Ramos (cell line): Measurements from ENCODE around the gene TMEM116.

Experiments used
- in situ Hi-C: fragments of 300-500 bp; cut with MboI; formaldehyde crosslinking; loops from one replicate; pipeline ENCODE4 v1.14.3; 2022; ENCODE audit warnings: low sequenced_read_pairs; ENCODE audit not compliant: unreplicated experiment

Gene TMEM116

DNA sequence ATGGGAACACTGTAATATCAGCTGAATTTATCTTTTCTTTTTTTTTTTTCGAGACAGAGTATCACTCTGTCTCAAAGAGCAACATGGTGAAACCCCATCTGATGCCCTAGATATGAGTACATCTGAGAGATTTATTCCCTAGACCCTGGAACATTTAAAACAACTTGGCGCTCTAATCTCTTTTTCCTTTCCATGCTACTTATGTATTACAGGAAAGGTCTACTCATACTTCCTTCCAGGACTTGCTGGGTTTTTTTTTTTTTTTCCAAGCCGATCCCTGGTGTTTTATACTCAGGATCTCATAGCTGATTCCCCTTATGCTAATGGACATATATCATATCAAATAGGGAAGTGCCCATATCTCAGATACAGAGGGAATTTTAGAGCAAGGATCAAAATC is 87.8 kb downstream of the TMEM116 start:
- in situ Hi-C loops, result no loop called here

DNA sequence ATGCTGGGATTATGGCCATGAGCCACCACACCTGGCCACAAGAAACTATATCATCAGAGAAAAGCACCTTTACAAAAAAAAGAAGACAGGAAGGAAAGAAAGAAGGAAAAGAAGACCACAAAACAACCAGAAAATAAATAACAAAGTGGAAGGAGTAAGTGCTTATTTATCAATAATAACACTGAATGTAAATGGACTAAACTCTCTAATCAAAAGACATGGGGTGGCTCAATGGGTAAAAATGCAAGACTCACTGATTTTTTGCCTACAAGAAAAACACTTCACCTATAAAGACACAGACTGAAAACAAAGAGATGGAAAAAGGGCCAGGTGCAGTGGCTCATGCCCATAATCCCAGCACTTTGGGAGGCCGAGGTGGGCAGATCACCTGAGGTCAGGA is 105.2 kb downstream of the TMEM116 start:
- in situ Hi-C loops, result no loop called here

DNA sequence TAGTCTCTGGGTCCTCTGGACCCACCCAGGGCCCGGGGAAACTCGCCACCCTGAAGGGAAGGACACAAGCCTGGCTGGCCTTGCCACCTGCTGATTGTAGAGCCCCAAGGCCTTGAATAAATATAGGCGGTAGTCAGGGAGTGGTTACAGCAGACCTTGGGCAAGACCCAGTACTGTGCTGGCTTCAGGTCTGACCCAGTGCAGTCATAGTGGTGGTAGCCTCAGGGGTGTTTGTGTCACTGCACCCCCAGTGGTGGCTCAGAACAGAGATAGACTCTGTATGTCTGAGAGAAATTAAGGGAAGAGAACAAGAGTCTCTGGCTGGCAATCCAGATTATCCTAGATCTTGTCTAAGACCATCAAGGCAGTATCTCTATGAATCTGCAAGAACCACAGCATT is 107.5 kb downstream of the TMEM116 start:
- in situ Hi-C loops, result no loop called here

DNA sequence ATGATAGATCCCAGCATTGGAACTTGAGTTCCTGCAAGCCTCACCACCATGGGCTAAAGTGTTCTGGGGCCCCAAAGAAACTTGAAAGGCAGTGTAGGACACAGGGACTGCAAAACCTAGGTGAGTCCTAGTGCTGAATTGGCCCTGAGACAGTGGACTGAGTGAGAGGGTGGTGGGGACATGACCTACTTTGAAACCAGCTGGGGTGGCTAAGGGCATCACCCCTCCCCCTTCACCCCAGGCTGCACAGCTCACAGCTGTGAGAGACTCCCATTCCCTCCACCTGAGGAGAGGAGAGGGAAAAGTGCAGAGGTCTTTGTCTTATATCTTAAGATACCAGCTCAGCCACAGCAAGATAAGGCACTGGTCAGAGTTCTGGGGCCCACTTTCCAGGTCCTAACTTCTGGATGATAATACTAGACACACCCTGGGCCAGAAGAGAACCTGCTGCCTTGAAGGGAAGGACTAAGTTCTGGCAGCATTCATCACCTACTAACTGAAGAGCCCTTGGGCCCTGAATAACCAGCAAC is 108.5 kb downstream of the TMEM116 start:
- in situ Hi-C loops, result no loop called here

DNA sequence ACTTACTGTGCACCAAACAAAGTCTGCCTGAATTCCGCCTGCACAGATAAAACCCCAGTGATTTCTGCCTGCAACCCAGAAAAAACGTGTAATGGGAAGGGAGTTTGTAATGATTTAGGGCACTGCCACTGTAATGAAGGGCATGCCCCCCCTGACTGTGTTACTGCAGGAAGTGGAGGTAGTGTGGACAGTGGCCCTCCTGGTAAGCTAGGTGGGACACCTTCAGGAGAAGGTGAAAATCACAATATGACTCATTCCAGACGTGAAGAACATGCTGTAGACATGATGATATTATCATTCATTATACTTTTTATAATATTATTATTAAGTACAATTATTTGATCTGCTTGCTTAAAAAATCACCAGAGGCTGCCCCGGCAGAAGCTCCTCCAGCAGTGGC is 111.8 kb downstream of the TMEM116 start:
- in situ Hi-C loops, result no loop called here

DNA sequence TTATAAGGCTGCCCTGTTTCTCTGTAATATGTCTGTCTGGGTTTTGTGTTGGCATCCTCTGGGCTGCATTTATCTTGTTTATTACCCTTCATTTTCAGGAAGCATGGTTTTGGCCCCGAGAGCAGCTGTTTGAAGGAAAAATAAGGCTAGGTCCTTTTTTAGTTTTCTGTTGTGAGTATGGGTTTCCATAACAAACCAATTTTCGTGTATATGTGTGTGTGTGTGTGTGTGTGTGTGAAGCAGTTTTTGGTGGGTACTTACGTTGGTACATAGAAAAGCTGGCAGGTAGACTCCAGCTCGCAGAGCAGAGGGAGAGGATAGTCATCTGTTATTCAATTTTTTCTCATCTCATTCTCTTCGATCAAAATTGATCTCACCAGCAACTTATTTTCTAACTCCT is 118.4 kb downstream of the TMEM116 start:
- in situ Hi-C loops, result no loop called here

DNA sequence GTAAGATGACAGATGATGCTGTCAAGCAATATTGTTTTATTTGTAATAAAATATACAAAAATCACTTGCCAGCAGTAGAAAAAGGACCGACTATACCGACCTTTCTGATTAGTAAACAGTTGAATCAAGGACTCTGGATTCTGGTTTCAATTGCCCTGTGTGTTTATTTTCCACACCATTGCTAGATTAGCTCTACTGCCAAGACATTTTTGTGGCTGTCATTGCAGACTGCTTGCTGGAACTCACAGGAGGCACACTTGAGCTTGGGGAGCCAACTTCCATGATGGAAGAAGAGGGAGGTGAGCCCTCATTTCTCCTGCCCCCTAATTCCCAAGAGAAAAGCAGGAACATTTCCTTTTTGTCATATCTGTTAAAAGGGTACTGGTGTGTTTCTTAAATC is 119.7 kb downstream of the TMEM116 start:
- in situ Hi-C loops, result no loop called here

DNA sequence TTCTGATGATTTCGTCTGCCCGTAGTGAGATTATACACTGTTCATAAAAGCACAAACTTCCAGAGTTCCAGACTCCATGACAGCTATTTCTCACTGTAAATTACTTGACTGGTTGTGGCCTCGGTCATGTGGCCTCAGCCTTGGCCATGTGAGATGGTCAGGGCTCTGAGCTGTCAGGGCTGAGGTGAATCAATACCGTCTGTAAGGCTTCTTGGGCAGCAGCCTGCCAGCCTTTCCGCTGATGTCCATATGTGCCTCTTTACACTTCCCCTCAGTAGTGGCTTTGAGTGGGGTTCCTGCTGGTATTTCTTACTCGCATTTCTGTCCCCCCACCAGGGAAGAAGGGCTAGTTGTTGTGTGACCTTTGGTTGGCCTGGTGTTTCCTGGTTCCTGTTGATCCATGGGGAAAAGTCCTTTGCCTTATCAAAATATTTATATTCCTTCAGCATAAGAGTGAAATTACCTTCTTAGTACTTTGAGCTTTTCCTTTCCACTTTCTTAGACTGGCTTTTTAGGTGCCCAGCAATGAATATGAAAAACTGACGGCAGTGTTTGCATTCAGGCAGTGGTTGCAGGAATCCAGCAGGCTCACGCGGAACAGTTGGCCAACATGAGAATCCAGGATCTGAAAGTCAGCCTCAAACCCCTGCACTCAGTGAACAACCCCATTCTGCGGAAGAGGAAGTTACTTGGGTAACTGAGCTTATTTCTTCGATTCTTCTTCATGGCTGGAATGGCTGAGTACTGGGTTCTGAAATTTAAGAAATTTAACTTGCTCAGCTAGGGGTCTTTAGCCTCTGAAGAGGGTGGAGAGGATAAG is 124.8 kb downstream of the TMEM116 start:
- in situ Hi-C loops, result no loop called here

DNA sequence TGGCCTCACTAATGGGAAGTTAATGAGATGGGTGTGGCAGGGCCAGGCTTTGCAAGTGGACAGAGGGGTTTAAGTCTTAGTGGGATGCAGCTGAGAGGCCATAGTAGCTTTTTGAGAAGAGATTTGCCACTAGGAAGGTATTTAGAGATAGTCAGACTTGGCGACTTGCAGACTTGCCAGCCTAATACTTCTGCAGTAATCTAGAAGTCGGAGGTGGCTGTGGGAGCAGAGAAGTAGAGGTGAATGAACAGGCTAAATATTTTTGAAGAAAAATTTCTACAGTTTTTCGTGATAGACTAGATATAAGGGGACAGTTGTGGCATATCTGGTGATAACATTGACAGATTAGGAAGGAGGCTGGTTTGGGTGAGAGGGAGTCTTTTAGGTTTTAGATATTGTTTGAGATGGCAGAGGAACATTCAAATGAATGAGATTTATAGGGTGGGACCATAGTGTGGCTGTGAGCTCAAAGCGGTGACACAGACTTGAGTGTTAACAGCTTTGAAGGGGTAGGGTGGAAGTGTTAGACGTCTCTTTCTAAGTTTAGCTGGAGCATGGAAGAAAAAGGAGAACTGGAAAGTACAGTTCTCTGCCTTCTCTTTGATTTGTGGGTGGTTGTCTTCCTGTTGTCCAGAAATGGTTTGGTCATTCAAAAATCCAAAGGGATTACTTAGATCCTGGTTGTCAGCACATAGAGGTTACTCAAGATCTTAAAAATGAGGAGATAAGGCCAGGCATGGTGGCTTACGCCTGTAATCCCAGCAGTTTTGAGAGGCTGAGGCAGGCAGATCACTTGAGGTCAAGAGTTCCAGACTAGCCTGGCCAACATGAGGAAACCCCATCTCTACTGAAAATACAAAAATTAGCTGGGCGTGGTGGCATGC is 126.1 kb downstream of the TMEM116 start:
- in situ Hi-C loops, result no loop called here

DNA sequence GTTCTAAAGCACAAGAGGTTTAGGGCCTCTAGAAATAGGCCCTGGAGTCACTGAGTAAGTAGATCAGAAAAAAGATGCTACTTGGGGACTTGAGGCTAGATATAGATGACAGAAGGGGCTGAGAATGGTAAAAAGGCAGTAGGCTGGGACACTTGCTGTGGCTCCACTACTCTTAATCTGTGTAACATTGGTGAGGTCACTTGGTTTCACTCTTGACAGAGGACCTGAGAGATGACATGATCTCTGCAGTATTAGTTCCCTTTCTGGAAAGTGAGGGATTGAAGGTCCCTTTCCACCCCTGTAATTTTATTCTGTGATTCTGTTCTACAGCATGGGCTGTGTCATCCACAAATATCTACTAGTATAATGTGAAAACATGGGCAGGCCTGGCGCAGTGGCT is 131.2 kb downstream of the TMEM116 start:
- in situ Hi-C loops, result no loop called here
